Stimulated activated CD8-positive, alpha-beta memory T cell treated with anti-CD3 and anti-CD28 coated beads, Interleukin-4, amount 100 ng/mL, for 4 hours (primary cell): ENCODE data around the gene GALNT4.

ENCODE experiments used
- DNase-seq, 2 donors: peaks; one replicate each; pipeline ENCODE4 v3.0.0-alpha.2; 2020; ENCODE audit warnings: low read depth in 2 of 2, low spot score in 1 of 2

GALNT4 gene

DNA sequence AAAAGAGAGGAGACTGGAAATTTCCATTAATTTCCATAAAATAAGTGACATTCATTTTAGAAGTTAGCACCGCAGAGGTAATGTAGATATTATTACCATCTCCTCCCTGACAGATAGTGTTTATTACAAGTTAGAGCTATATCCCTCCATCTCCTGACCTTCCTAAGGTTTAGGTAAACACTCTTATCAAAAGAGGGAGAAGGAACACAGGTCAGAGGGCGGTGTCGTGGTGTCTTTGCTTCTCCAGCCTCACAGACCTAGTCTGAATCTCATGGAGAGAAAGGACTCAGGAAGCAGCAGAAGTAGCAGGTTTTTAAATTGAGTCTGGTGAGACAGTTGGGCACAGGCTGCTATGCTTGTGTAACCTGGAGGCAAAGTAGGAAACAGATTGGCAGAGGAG lies 12.8 kb upstream of the GALNT4 start:
- no peak for DNase-seq

DNA sequence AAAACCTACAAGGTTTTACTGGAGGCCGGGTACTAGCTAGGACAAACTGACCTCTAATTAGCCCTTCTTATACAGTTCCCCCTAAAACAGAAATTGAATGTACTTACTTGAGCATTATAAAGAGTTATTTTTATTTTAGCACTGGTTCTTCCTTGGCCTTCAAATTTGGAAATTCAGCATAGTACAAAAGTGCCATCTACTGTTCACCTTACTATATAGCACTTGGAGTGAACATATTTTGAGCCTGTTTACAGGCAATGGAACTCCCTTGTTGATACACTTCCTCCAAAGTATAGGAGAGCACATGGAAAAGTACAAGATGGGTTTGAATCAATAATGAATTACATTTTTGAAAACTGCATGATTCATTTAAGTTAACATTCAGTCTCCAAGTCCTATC lies 5.1 kb upstream of the GALNT4 start:
- no peak for DNase-seq

DNA sequence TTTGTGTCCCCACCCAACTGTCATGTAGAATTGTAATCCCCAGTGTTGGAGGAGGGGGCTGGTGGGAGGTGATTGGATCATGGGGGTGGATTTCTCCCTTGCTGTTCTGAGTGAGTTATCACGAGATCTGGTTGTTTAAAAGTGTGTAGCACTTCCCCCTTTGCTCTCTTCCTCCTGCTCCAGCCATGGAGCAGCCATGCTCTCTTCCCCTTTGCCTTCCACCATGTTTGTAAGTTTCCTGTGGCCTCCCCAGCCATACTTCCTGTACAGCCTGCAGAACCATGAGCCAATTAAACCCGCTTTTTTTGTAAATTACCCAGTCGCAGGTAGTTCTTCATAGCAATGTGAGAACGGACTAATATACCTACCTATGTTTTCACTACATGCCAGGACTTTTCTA lies 3.8 kb upstream of the GALNT4 start:
- no peak for DNase-seq

DNA sequence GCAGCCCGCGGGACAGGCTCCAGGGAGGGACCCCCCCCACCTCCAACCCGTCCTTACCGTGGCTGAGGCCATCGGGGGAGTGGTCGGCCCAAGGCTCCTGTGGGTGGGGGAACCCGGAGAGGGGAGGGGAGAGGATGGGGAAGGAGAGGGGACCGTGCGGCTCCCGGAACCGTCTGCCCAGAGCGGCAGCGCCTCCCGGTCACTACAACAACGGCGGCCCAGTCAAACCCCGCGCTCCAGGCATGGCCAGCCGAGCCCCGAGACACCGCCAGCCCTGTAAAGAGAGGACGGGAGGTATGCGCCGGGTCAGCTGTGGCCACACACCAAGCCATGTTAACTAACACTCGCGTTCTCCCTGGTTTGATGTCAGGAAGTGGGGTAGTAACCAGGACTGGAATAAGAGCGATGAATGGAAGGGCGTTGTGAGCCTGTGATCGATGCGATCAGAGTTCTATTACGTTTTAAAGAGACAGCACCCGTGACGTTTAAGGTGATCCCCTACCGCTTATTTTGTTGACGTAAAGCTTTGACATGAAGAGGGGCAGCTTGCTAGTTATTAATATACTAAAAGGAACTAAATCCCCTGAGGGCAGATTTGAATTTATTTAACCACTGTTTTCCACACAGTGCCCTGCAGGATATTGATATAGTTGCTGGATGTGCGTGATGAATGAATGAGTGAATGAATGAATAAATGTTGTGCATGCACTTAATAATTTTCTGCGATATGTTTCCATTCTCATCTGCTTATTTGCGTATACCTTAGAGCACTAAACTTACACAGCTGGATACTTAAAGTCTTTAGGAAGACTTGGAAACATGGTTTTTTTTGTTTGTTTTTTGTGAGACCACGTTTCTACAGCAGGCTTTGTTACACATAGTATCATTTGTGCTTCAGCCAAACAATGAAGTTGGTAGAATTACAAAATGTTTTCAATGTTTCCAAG lies 1.5 kb upstream of the GALNT4 start, which contains the start of gene POC1B:
TSS of gene POC1B (minus strand) at position 224 of the 947 bp plus-strand sequence. CDS start at position 72, 152 bp downstream.
- DNase-seq, result peak; percentile 21 to 38

DNA sequence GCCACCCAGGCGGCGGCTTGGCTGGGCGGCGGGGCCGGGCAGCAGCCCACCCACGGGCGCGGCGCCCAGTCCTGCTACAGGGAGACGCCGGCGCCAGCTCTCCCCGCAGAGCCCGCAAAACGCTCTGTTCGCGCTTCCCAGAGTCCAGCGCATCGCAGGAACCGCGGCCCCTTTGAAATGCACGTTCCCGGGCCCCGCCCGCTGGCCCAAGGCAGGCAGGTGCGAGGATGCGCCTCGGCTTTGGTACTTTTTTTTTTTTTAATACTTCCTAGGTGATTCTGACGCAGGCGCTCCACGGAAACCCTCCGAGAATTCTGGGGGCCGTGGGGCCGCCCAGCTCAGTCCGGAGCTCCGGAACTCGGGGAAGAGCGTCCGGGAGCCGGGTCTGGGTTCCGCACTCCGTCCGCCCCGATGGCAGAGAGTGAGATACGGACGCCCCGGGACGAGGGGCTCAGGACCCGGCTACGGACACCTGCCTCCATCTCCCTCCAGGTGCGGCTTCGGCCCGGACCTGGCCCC lies 768 bp upstream of the GALNT4 start:
- DNase-seq, result peak in 1 of 2 donors; percentile 16

DNA sequence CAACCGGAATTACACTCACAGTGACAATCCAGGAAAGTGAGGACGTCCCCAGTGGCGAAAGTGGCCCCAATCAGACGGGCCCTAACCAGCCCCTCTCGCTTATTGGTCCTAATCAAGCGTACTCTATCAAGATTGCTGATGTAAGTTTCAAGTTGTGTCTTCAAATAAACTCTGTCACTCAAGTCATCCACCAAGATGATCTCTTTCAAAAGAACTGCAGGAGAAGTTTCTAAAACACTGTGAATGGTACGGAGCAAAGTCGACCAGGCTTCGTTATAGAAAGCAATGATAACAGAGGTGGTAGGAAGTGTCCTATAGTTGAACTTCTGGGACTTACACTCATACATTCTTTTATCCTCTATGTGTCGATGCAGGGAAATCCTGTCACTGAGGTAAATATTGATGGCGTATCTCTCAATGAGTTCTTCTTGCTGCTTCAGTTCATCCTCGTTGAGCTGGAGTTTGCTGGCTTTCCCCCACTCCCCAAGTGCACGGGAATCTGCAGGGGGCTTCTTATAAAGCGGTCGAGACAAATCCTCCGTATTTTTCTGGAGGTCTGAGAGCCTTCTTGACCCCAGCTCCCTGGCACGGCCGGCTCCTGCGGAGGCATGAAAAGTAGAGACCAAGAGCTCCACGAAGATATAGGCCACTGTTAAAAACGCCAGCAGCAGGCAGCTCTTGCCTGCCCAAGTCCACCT lies 604 bp downstream of the GALNT4 start:
- DNase-seq, result no peak

DNA sequence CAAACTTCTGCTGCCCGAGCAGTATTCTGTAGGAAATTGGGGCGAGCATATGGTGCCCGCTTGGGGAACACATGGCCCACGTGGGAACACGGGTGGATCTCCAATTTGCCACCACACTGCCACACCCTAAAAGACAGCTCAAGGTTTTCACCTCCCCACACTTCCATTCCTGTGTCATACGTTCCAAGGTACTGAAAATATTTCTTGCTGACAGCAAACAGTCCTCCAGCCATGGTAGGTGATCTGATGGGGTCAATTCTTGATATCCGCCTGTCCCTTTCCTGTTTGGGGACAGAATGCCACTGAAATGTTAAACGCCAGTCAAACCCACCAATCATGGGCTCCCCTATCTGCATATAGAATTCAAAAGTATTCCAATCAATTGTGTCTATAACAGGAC lies 1.2 kb downstream of the GALNT4 start:
- DNase-seq, result no peak

DNA sequence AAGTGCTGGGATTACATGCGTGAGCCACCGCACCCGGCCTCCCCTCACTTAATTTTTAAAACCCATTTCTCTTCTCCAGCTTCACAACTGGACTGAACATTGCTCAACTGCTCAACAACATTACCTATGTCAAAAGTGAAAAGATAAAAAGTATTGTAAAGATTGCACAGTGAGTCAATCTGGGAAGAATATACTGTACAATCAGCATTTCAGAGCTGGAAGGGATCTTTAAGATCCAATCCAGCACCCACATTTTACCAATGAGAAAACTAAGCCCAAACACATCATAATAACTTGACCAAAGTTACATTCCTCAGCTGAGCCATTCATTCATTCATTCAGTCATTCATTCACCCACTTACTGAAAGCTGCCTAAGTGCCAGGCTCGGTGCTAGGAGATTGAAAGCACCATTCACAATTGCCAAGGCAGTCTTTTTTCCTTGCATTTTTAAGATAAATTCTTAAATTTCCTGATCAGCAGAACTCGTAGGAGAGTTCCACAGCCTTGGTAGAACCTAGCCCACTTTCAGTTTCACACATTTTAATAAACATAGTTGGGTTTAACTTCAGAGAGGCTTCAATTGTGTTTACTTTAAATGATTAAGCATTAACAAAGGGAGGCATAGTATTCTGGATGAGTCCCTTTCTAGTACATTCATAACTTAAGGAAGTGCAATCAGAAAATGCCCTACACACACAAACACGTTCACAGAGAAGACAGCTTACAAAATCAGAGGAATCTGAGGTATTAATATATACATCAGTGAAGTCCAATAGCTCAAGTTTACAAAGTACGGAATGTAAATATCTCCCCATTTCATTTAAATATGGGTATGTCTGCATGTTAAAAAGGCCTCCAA lies 3.0 kb downstream of the GALNT4 start:
- DNase-seq, result no peak

DNA sequence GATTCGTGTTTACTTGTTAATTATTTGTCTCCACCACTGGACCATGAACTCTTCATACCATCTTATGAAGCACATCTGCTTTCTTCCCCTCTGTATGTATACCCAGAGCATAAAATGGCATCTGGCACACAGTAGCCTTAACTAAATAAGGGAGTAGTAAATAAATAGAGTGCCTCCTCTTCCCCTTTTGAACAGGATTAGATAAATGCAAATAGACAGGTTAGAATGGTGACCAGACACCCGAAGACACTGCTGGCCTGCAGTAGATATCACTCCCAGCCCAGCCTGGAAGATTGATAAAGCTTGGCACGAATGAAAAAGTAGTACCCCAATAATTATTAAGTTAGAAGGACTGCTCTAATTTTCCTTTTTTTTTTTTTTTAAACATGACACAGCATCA lies 6.9 kb downstream of the GALNT4 start:
- DNase-seq, result no peak

DNA sequence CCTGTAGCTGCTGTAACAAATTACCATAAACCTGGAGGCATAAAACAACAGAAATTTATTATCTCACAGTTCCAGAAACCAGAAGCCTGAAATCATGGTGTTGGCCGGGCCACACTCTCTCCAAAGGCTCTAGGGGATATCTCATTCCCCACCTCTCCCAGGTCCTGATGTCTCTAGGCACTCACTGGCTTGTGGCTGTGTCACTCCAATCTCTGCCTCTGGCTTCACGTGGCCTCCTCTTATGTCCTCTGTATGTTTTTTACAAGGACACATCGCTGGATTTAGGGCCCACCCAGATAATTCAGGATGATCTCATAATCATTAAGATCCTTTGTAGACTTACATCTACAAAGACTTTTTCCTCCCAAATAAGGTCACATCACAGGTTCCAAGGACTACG lies 8.0 kb downstream of the GALNT4 start:
- DNase-seq, result no peak

DNA sequence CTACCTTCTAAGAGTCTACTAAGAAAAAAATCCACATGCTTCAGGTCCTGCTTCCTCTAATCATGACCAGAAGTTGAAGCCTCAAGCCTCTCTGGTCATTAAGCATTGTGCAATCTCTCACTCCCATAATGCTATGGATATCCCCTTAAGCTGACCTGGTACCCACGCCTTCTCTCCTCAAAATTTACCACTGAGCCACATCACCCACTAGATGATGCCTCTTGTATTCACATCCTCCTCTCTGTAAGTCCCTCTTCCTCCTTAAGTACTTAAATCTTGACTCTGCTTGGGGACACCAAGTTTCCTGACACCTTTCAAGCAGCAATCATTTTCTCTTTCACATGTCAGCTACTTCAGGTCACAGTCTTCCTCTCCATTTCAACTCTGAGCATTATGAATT lies 9.8 kb downstream of the GALNT4 start:
- no peak for DNase-seq

DNA sequence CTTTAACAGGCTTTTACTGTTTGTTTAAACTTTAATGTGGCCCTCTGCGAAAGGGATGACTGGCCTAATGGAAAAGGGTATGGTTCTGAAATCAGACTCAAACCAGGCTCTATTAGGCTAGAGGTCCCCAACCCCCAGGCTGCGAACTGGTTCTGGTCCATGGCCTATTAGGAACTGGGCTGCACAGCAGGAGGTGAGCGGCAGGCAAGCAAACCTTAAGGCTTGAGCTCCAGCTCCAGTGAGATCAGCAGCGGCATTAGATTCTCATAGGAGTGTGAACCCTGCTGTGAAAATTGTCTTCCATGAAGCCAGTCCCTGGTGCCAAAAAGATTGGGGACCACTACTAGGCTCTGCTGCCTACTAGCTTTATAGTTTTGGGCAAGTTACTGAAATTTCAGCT lies 11.1 kb downstream of the GALNT4 start:
- DNase-seq, result no peak

DNA sequence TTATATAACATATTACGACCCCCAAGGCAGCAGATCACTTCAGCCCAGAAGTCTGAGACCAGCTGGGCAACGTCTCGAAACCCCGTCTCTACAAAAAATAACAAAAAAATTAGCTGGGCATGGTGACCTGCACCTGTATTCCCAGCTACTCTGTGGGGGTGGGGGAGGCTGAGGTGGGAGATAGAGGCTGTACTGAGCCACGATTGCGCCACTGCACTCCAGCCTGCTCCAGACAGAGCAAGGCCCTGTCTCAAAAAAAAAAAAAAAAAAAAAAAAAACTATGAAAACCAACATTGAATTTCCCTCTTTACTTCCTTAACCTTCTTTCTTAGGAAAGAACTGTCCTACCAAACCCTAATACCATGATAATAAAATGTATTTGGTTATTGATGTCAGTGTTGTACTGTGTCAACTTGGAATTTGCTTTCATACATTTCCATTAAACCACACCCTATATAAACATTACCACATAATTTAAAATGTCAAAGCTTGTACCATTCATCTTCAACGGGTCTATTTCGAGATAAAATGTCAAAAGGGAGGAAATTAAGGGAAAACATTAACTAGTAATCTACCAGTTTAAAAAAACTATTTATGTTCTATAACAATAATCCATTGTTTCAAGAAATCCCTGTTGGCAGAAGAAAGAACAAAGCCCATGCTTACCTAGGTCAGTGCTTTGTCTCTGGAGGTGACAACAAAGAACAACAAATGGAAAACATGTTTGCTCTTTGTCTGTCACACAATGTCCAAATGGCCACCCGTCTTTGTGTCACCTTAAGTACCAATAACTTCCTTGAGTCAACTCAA lies 17.4 kb downstream of the GALNT4 start:
- no peak for DNase-seq

DNA sequence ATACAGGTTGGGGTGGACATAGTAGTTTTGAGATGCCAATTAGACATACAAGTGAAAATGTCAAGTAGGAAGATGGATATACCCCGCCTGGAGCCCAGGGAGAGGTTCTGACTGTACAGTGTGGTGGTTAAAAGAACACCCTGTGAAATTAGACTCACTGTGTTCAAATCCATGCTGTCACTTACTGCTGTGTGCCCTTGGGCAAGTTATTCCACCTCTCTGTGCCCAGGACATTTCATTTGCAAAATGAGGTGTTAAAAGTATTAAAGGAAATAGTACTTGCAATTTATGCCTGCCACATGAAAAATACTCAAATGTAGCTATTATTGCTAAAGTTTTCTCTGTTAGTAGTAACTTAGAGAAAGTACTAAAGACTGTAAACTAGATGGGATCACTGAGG lies 18.5 kb downstream of the GALNT4 start:
- DNase-seq, result no peak

DNA sequence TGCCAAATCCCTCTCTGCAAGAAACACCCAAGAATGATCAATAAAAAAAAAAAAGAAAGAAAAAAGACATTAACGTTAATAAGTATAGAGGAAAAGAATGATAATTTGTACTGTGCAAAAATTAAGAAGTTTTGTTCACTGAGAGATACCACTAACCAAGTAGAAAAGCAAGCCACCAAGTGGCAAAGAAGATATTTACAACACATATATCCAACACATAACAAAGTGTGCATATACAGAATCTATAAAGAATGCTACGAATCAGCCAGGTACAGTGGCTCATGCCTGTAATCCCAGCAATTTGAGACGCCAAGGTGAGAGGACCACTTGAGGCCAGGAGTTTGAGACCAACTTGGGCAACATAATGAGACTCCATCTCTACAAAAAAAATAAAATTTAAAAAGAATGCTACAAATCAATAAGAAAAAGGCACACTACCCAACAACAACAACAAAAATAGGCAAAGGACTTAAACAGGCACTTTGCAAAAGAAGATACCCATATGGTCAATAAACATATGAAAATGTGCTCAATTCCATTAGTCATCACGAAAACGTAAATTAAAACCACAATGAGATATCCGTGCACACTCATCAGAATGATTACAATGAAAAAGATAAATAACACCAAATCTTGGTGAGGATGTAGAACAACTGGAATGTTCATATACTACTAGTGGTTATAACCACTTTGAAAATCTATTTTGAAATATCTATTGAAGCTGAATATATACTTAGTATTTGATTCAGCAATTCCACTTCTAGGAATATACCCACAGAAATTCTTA lies 19.8 kb downstream of the GALNT4 start:
- DNase-seq, result no peak

DNA sequence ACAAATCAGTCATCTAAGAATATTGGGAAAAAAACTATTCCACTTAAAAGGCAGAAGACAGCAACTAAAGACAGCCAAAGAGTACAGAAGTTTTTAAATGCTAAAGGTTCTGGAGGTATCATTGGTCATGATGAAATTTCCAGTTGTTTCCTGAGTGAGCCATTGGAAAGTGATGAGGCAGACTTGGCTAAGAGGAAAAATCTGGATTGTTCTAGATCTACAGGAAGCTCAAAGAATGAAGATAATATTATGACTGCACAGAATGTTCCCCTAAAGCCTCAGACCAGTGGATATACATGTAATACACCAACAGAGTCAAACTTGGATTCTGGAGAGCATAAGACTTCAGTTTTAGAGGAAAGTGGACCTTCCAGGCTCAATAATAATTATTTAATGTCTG lies 22.8 kb downstream of the GALNT4 start:
- DNase-seq, result no peak

DNA sequence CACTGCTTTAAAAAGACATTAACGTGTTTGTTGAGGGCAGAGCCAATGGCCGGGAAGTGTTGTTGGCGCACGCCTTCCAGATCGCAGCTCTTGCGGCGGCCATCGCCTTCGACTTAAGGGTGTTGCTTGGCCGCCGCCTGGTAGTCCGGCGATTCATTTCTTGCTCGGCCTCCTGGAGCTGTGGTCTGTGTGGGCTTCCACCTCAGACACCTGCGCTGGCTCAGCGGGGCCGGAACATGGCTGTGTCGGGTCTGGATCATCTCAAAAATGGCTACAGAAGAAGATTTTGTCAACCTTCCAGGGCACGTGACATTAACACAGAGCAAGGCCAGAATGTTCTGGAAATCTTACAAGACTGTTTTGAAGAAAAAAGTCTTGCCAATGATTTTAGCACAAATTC lies 24.7 kb downstream of the GALNT4 start:
- no peak for DNase-seq

DNA sequence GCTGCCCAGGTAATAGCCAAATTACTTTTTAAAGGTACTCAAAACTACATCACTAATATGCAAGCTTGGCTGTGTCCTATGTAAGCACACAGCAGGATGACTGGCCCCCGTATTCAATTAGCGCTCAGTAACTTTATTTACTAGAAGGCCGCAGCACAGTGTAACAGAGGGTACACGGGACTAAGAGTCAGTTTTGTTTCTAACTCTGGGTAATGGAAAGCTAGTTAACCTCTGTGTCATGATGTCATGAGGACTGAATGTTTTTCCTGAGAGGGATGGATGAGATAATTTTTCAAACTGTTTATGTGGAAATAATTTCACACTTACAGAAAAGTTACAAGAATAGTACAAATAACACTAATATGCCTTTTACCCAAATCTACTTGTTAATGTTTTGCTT lies 27.1 kb downstream of the GALNT4 start:
- no peak for DNase-seq

DNA sequence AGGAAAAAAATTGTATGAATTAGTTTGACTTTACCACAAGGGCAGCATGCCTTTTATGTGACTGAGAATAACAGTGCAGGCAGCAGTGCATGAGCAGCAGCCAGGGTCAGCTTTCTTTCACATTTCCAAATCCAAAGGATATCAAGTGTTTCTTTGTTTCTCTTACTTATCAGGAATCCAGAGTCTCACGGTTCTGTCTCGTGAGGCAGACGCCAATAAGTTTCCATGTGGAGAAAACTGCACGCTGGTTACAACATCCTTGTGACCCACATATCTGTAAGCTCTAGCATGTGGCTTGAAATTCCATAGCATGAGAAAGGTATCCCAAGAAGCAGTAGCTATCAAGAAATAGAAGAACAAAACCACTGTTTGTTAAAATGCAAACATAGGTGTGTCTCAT lies 27.6 kb downstream of the GALNT4 start:
- DNase-seq, result no peak
